A549 (cell line): ENCODE results near the gene PARD3B.

Experiments
- CBX2 ChIP-seq: fragments of 200-600 bp; sonication (generic); IDR thresholded peaks from 2 replicates; pipeline ENCODE4 v1.6.1; 2016; ENCODE audit warnings: low read depth, mild to moderate bottlenecking, borderline replicate concordance
- CEBPB ChIP-seq, 2 experiments: fragments of >200 bp in 1 of 2; sonication (Bioruptor Twin) in 1 of 2; formaldehyde crosslinking in 1 of 2; IDR thresholded peaks; 2 replicates each; pipeline ENCODE4 v1.6.1; 2012 to 2016
- EP300 ChIP-seq, 2 experiments: fragments of >200 bp; sonication (Bioruptor Twin); formaldehyde crosslinking; IDR thresholded peaks; 2 replicates in 1 of 2; 3 replicates in 1 of 2; pipeline ENCODE4 v1.6.1; 2016 to 2017
- MAFK ChIP-seq: fragments of 450-650 bp; IDR thresholded peaks from 2 replicates; pipeline ENCODE4 v1.6.1; 2014; ENCODE audit not compliant: partially characterized antibody
- MYC ChIP-seq: IDR thresholded peaks from 2 replicates; pipeline ENCODE4 v1.6.1; 2012; ENCODE audit warnings: mild to moderate bottlenecking, inconsistent platforms, low read length, improper control_type of control experiment, borderline replicate concordance
- POLR2A ChIP-seq: IDR thresholded peaks from 2 replicates; pipeline ENCODE4 v1.6.1; 2012; ENCODE audit warnings: mild to moderate bottlenecking, low read length
- RARB ChIP-seq: fragments of 250-450 bp; sonication (Bioruptor Pico); IDR thresholded peaks from 2 replicates; pipeline ENCODE4 v1.8.0; 2021; ENCODE audit warnings: mild to moderate bottlenecking, moderate library complexity
- SMC3 ChIP-seq: fragments of >200 bp; sonication (Bioruptor Twin); formaldehyde crosslinking; IDR thresholded peaks from 3 replicates; pipeline ENCODE4 v1.6.1; 2018; ENCODE audit warnings: inconsistent platforms
- TF ChIP-seq, protein P1 (sequence below): fragments of >200 bp; sonication (Bioruptor Twin); formaldehyde crosslinking; IDR thresholded peaks from 3 replicates; pipeline ENCODE4 v1.5.1; 2016
- TF ChIP-seq, protein P2 (sequence below): IDR thresholded peaks from 2 replicates; pipeline ENCODE4 v1.6.1; 2012
- TF ChIP-seq, protein P3 (sequence below): IDR thresholded peaks from 2 replicates; pipeline ENCODE4 v1.6.1; 2012
- TF ChIP-seq, protein P4 (sequence below): fragments of 200-600 bp; sonication (generic); IDR thresholded peaks from 2 replicates; pipeline ENCODE4 v1.6.1; 2016; ENCODE audit warnings: antibody characterized with exemption, mild to moderate bottlenecking, moderate library complexity
- TF ChIP-seq, protein P5 (sequence below): fragments of 450-650 bp; IDR thresholded peaks from 2 replicates; pipeline ENCODE4 v1.6.1; 2014; ENCODE audit warnings: antibody characterized with exemption
- TF ChIP-seq, protein P6 (sequence below): fragments of 250-450 bp; sonication (Bioruptor Pico); IDR thresholded peaks from 2 replicates; pipeline ENCODE4 v1.5.0; 2021; ENCODE audit warnings: mild to moderate bottlenecking, moderate library complexity, borderline replicate concordance

DNA sequence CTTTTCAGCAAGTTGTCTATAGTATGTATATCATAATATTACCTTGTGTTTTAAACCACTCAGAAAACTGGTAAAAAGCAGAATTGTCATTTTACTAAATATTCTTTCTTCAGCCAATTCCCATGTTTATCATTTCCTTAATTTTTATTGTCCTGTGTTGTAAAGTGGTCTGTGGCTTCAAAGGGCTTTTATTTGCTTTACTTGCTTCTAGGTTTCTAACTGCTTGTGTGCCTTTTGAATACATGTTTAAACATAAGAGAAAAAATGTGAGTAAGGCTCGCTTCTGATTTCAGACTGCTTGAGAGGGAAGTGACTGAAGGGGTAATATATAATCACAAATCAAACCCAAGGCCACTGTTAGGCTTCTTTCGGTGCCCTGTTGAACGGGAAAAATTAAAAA, 729.5 kb downstream of the PARD3B start:
- TF ChIP-seq, protein P1, sequence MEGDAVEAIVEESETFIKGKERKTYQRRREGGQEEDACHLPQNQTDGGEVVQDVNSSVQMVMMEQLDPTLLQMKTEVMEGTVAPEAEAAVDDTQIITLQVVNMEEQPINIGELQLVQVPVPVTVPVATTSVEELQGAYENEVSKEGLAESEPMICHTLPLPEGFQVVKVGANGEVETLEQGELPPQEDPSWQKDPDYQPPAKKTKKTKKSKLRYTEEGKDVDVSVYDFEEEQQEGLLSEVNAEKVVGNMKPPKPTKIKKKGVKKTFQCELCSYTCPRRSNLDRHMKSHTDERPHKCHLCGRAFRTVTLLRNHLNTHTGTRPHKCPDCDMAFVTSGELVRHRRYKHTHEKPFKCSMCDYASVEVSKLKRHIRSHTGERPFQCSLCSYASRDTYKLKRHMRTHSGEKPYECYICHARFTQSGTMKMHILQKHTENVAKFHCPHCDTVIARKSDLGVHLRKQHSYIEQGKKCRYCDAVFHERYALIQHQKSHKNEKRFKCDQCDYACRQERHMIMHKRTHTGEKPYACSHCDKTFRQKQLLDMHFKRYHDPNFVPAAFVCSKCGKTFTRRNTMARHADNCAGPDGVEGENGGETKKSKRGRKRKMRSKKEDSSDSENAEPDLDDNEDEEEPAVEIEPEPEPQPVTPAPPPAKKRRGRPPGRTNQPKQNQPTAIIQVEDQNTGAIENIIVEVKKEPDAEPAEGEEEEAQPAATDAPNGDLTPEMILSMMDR = no peak
- TF ChIP-seq CEBPB (IDR thresholded peaks at IDR 0.05) = no peak
- TF ChIP-seq, protein P2, sequence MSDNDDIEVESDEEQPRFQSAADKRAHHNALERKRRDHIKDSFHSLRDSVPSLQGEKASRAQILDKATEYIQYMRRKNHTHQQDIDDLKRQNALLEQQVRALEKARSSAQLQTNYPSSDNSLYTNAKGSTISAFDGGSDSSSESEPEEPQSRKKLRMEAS = no peak
- TF ChIP-seq POLR2A = no peak
- TF ChIP-seq, protein P3, sequence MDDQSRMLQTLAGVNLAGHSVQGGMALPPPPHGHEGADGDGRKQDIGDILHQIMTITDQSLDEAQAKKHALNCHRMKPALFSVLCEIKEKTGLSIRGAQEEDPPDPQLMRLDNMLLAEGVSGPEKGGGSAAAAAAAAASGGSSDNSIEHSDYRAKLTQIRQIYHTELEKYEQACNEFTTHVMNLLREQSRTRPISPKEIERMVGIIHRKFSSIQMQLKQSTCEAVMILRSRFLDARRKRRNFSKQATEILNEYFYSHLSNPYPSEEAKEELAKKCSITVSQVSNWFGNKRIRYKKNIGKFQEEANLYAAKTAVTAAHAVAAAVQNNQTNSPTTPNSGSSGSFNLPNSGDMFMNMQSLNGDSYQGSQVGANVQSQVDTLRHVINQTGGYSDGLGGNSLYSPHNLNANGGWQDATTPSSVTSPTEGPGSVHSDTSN = no peak
- TF ChIP-seq RARB (CRISPR knock-in tag) = no peak
- TF ChIP-seq, protein P4, sequence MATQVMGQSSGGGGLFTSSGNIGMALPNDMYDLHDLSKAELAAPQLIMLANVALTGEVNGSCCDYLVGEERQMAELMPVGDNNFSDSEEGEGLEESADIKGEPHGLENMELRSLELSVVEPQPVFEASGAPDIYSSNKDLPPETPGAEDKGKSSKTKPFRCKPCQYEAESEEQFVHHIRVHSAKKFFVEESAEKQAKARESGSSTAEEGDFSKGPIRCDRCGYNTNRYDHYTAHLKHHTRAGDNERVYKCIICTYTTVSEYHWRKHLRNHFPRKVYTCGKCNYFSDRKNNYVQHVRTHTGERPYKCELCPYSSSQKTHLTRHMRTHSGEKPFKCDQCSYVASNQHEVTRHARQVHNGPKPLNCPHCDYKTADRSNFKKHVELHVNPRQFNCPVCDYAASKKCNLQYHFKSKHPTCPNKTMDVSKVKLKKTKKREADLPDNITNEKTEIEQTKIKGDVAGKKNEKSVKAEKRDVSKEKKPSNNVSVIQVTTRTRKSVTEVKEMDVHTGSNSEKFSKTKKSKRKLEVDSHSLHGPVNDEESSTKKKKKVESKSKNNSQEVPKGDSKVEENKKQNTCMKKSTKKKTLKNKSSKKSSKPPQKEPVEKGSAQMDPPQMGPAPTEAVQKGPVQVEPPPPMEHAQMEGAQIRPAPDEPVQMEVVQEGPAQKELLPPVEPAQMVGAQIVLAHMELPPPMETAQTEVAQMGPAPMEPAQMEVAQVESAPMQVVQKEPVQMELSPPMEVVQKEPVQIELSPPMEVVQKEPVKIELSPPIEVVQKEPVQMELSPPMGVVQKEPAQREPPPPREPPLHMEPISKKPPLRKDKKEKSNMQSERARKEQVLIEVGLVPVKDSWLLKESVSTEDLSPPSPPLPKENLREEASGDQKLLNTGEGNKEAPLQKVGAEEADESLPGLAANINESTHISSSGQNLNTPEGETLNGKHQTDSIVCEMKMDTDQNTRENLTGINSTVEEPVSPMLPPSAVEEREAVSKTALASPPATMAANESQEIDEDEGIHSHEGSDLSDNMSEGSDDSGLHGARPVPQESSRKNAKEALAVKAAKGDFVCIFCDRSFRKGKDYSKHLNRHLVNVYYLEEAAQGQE = no peak
- TF ChIP-seq MAFK = no peak
- no peak for TF ChIP-seq CBX2
- TF ChIP-seq SMC3 = no peak
- no peak for TF ChIP-seq EP300 (IDR thresholded peaks at IDR 0.05)
- TF ChIP-seq, protein P5, sequence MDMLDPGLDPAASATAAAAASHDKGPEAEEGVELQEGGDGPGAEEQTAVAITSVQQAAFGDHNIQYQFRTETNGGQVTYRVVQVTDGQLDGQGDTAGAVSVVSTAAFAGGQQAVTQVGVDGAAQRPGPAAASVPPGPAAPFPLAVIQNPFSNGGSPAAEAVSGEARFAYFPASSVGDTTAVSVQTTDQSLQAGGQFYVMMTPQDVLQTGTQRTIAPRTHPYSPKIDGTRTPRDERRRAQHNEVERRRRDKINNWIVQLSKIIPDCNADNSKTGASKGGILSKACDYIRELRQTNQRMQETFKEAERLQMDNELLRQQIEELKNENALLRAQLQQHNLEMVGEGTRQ = no peak
- no peak for TF ChIP-seq MYC
- TF ChIP-seq, protein P6, sequence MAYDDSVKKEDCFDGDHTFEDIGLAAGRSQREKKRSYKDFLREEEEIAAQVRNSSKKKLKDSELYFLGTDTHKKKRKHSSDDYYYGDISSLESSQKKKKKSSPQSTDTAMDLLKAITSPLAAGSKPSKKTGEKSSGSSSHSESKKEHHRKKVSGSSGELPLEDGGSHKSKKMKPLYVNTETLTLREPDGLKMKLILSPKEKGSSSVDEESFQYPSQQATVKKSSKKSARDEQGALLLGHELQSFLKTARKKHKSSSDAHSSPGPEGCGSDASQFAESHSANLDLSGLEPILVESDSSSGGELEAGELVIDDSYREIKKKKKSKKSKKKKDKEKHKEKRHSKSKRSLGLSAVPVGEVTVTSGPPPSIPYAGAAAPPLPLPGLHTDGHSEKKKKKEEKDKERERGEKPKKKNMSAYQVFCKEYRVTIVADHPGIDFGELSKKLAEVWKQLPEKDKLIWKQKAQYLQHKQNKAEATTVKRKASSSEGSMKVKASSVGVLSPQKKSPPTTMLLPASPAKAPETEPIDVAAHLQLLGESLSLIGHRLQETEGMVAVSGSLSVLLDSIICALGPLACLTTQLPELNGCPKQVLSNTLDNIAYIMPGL = no peak
